NCI-H82 treated with DMSO at 0.1 percent for 48 hours (cell line): ENCODE data around the gene HORMAD2.

Source experiments
- DNase-seq: peaks from one replicate; lab custom pipeline; 2025; ENCODE audit not compliant: unreplicated experiment; lab: John Stamatoyannopoulos, UW

Gene HORMAD2

GRCh38 chr22:30079952-30080533, at the start of gene HORMAD2:
TSS of gene HORMAD2 (plus strand) at chr22:30080464. CDS start at chr22:30093953, 13,489 bp downstream.
- no peak for DNase-seq

GRCh38 chr22:30031328-30031727, 48.9 kb upstream of the HORMAD2 start:
- no peak for DNase-seq

GRCh38 chr22:30031764-30032455, 48.4 kb upstream of the HORMAD2 start:
- DNase-seq, result no peak

GRCh38 chr22:30033137-30033536, 47.1 kb upstream of the HORMAD2 start:
- no peak for DNase-seq

- DNase-seq, result no peak
Measured at GRCh38 chr22:30033901-30034300, 46.4 kb upstream of the HORMAD2 start.

GRCh38 chr22:30036656-30037055, 43.6 kb upstream of the HORMAD2 start:
- DNase-seq, result no peak

GRCh38 chr22:30038219-30038618, 42.0 kb upstream of the HORMAD2 start:
- no peak for DNase-seq

GRCh38 chr22:30040499-30041260, 39.6 kb upstream of the HORMAD2 start:
- no peak for DNase-seq

GRCh38 chr22:30041475-30041874, 38.8 kb upstream of the HORMAD2 start:
- no peak for DNase-seq

GRCh38 chr22:30041881-30042280, 38.4 kb upstream of the HORMAD2 start:
- DNase-seq, result no peak

- DNase-seq, result no peak
Measured at GRCh38 chr22:30043161-30043560, 37.1 kb upstream of the HORMAD2 start.

GRCh38 chr22:30044369-30044768, 35.9 kb upstream of the HORMAD2 start:
- no peak for DNase-seq

- no peak for DNase-seq
Measured at GRCh38 chr22:30044881-30045493, 35.3 kb upstream of the HORMAD2 start.

GRCh38 chr22:30045494-30045887, 34.8 kb upstream of the HORMAD2 start:
- no peak for DNase-seq

- no peak for DNase-seq
Measured at GRCh38 chr22:30045901-30046715, 34.2 kb upstream of the HORMAD2 start.

- DNase-seq, result no peak
Measured at GRCh38 chr22:30046716-30047363, 33.4 kb upstream of the HORMAD2 start.

GRCh38 chr22:30047364-30047738, 32.9 kb upstream of the HORMAD2 start:
- DNase-seq, result no peak

- DNase-seq, result no peak
Measured at GRCh38 chr22:30048681-30049080, 31.6 kb upstream of the HORMAD2 start.

- no peak for DNase-seq
Measured at GRCh38 chr22:30054067-30054763, 26.0 kb upstream of the HORMAD2 start.

- no peak for DNase-seq
Measured at GRCh38 chr22:30054764-30055069, 25.5 kb upstream of the HORMAD2 start.
